GM12873 (cell line): ENCODE data around the gene OSCAR.

Experiments
- TF ChIP-seq, protein P1 (sequence below): IDR thresholded peaks from 2 replicates; pipeline ENCODE4 v1.5.1; 2012; ENCODE audit warnings: low read depth, mild to moderate bottlenecking, moderate library complexity, low read length, control low read depth; ENCODE audit not compliant: insufficient read depth; ENCODE audit errors: missing control alignments

Gene OSCAR, protein sequence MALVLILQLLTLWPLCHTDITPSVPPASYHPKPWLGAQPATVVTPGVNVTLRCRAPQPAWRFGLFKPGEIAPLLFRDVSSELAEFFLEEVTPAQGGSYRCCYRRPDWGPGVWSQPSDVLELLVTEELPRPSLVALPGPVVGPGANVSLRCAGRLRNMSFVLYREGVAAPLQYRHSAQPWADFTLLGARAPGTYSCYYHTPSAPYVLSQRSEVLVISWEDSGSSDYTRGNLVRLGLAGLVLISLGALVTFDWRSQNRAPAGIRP

DNA sequence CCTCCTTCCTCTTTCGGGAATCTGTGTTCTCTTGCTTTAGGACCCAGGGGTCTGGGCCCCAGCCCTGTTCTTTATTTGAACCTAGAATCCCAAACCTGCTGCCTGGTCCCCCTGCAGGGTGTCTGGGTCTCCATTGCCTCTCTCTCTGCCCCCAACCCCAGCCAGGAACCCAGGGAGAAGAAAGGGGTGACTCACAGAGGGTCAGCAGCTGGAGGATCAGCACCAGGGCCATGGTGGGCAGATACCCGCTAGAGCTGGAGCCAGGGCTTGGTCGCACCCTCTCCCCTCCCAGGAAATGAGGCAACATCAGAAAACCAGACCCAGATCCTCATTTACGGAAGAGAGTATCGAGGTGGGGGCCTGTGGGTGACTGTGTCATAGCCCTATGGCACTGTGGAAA is at the start of gene OSCAR:
Gene OSCAR (minus strand): TSS at position 243 of the 400 bp plus-strand sequence. CDS start 11 bp downstream, at position 232.
- TF ChIP-seq, protein P1, sequence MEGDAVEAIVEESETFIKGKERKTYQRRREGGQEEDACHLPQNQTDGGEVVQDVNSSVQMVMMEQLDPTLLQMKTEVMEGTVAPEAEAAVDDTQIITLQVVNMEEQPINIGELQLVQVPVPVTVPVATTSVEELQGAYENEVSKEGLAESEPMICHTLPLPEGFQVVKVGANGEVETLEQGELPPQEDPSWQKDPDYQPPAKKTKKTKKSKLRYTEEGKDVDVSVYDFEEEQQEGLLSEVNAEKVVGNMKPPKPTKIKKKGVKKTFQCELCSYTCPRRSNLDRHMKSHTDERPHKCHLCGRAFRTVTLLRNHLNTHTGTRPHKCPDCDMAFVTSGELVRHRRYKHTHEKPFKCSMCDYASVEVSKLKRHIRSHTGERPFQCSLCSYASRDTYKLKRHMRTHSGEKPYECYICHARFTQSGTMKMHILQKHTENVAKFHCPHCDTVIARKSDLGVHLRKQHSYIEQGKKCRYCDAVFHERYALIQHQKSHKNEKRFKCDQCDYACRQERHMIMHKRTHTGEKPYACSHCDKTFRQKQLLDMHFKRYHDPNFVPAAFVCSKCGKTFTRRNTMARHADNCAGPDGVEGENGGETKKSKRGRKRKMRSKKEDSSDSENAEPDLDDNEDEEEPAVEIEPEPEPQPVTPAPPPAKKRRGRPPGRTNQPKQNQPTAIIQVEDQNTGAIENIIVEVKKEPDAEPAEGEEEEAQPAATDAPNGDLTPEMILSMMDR = no peak

DNA sequence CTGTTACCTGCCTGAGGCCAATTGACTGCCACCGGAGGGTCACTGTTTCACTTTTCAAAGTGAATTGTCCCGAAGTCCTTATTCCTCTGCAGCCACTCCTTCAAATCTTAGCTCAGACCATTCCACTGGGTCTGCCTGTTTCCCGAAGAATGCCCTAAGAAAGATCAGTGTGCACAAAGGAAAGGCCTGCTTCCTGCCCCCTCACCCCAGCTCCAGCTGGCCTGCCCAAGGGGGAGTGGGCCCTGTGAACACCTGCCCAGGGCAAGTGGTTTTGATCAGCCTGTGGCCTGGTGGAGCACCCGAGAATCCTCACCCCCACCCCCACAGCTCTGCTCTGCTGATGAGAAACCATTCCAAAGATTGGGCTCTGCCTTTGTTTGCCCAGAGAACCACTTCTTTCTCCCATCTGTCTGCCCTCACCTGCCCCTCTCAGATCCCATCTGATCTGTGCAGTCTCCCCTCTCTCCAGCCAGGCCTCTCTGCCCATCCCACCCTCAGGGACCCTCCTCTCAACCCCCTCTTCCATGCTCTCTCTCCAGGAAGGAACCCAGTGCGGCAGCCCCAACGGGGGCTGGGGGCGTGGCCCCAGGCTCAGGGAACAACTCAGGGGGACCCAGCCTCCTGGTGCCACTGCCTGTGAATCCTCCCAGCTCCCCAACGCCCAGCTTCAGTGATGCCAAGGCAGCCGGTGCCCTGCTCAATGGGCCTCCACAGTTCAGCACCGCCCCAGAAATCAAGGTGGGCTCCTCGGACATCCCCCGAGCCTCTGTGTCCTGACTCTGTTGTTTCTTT is 48.6 kb upstream of the OSCAR start:
- TF ChIP-seq, protein P1 = no peak

DNA sequence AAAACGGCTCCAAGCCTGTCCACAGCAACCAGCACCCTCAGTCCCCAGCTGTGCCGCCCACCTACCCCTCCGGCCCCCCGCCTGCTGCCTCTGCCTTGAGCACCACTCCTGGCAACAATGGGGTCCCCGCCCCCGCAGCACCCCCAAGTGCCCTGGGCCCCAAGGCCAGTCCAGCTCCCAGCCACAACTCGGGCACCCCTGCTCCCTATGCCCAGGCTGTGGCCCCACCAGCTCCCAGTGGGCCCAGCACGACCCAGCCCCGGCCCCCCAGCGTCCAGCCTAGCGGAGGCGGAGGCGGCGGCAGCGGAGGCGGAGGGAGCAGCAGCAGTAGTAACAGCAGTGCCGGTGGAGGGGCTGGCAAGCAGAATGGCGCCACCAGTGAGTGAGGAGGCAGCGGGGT is 47.6 kb upstream of the OSCAR start:
- TF ChIP-seq, protein P1 = no peak

- TF ChIP-seq, protein P1 = no peak
Measured at GRCh38 chr19:54147676-54148075, 47.1 kb upstream of the OSCAR start.

DNA sequence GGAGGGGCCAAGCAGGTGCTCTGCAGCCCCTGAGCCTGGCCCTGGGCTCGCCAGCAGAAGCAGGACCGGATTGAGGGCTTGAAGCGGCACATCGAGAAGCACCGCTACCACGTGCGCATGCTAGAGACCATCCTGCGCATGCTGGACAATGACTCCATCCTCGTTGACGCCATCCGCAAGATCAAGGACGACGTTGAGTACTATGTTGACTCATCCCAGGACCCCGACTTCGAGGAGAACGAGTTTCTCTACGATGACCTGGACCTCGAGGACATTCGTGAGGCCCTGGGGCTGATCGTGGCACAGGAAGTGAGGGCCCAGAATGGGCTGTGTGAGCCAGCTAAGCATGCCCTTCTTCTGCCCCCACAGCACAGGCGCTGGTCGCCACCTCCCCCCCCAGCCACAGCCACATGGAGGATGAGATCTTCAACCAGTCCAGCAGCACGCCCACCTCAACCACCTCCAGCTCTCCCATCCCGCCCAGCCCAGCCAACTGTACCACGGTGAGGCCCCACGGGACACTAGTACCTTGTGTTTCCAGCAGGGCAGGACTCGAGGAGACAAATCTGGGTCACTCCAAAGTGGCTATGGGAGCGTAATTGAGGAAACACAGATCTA is 45.0 kb upstream of the OSCAR start:
- TF ChIP-seq, protein P1 = no peak

GRCh38 chr19:54142166-54142780 is 41.7 kb upstream of the OSCAR start:
- TF ChIP-seq, protein P1 = no peak

DNA sequence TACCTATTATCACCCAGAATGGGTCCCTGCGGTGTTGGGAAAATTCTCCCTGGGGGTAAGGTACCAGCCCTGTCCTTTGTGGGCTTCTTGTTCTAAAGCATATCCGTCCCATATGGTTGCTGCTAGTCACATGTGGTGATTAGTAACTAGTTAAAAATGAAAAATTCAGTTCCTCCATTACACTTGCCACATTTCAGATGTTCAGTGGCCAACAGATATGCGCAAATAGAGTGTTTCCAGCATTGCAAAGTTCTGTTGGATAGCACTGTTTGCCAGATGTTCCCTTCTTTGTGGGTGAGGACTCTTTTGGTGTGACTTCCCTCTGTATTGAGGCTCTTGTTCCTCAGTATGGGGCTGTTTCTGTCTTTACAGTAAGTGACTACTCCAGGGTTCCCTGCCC is 40.8 kb upstream of the OSCAR start:
- TF ChIP-seq, protein P1 = no peak
